AG20443 (cell line): ENCODE results near the gene FBRSL1.
A peak's percentile ranks its signal among the peaks of the same experiment; 100 is the strongest.

Experiments
- DNase-seq: peaks from one replicate; pipeline ENCODE4 v3.0.0; 2012; ENCODE audit warnings: low spot score, mixed read lengths

Gene FBRSL1

DNA sequence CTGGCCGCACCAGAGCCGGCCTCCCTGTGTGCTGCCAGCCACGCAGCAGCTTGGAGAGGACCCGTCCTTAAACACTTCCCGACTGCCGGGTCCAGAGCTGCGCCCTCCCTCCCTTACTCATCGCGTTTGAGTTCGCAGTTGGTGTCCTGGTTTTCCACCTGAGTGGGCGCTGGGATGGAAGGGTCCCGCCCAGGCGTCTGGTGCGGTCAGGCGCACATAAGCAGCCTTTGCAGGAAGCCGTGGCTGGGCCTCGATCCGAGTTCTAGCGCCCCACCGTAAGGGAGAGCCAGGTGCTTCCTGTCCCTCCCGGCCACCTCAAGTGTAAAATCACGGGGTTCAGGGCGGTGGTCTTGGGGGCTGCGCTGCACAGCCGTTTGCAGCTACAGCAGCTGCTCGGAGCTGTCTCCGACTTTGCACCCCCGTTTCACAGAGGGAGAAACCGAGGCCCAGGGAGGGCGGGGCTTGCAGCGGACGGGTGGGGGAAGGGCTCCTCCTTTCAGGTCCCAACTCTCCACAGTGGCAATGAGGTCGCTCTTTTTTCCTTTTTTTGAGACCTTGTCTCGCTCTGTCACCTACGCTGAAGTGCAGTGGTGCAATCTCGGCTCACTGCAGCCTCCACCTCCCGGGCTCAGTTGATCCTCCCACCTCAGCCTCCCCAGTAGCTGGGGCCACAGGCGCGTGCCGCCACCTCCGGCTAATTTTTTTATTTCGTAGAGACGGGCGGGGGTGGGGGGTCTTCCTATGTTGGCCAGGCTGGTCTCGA, 69.1 kb downstream of the FBRSL1 start:
- DNase-seq, result no peak

DNA sequence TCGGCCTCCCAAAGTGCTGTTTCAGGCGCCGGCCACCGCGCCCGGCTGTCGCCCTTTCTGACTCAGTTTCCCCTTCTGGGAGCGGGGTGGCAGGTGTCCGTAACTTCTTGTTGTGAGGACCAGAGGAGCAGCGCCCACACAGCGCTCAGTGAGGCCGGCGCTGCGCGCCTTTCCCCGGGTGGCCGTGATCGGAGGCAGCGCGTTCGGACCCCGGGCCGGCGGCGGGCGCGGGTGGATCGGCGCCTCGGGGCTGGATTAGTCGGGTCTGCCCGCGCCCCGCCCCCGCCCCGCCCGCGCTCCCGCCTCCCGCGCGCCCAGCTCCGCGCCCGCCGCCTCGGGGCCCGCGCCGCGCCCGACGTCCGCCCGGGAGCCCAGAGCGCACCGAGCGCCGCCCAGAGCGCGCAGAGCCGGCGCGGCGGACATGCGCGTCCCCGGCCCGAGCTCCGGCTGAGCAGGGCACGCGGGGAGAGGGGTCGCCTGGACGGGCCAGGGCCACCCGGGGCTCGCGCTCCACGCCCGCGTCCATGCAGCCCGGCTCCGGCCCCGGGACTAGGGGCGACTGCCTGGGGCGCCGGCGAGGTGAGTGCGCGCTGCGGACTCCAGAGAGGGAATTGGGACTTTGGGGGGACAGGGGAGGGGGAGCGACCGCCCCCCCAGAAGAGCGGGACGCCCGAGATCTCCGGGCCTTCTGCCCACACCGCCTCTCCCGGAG, 69.9 kb downstream of the FBRSL1 start:
- peak; percentile 96 for DNase-seq

DNA sequence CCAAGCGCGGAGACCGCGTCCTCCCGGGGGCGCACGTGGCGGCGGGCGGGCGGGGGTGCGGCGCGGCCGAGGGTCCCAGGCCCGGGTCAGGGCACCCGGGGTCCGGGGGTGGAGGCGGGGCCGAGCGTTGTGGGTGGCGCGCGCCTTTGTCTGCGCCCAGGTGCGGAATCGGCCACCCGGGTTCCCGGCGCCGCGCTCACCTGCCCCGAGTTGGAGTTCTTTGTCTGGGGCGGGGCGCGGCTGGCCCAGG, 70.3 kb downstream of the FBRSL1 start:
- DNase-seq, result no peak

DNA sequence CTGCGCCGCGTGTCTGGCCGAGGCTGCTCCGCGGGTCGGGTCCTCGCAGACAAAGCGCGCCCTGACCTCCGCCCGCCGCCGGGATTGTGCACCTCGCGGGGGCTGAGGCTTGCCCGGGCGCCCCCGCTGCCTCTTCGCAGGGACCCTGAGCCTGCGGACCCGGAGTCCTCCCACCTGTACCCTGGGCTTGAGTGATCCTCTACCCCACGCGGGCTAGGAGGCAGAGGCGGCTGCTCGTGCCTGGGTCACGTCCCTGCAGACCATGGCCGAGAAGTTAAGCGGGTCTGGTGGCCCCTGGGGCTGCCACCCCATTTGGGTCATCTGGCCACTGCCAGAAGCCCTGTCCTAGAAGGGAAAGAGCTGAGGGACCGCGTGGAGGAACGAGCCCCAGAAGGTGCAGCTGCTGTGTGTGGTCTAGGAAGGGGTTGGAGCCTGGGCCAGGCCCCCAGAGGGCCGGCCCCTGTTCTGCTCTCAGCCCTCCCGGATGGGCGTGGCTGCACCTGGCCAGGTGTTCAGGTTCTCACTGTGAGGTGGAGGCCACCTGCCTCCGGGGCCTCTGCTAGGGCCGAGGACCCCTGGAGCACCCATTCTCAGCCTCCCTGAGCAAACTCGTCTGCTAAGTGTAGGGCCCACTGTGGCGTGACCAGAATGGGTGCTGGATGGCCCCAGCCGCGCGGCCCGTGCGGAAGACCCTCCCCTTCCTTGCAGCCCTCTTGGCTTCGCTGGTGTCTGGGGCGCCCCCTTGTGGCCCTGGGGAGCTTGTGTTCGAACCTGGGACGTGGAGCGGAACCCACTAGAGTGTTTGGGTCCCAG, 70.9 kb downstream of the FBRSL1 start:
- DNase-seq, result peak; percentile 71
